GM19023 (cell line): Measurements from ENCODE around the gene HPSE.

ENCODE experiments used
- ATAC-seq: cut with Tn5 transposase; IDR thresholded peaks from one replicate; pipeline ENCODE4 v1.9.1; 2021; ENCODE audit warnings: mild to moderate bottlenecking, moderate library complexity; ENCODE audit not compliant: unreplicated experiment

HPSE gene

DNA sequence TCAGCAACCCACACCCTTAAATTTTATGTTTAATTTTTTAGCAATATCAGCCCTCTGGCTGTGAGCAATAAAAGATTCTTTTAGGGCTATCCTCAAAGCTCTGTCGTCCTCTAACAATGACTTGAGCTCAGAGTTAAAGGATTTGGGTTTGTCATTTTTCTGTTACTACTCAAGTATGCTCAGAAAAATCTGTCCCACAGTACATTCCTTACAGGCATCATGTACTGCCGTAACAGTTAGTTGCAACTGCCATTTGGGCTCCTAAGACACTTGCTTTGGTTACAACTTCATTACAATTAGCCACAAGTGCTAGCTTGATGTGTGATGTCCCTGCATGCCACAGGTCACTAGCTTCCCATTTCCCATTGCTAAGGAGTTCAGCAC, 83.2 kb downstream of the HPSE start:
- ATAC-seq = no peak

DNA sequence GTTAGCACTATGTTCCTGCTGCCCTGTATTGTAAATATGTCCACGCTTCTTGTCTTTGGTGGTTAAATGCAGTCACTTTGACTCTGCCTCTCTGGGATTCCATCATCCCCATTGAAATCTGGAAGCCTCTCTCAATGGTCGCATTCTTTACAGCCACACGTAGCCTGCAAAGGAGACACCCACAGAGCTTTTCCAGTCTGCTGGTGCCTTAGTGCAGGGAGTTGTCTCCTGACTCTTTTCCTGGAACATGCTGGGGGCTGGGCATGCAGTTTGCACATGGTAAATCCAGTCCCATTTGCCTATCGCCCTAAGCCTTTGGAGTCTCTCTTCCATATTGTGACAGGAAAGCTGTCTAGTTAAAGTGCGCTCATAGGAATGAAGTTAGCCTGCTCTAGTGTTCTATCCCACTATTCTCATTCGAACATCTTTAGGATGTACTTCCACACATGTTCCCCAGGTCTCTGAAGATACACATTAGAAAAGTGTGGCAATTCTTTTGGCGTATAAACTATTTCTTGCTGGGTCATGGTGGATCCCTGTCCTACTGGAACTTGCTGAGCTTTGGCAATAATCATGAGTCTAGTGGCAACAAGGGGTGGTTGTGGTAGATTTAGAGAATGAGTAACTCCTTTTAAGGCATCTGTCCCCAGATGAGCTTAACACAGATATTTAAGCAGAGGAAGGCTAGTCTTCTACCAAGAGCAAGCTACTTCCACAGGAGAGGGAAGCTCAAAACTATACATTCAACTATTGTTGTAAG, 83.8 kb downstream of the HPSE start:
- no peak for ATAC-seq

DNA sequence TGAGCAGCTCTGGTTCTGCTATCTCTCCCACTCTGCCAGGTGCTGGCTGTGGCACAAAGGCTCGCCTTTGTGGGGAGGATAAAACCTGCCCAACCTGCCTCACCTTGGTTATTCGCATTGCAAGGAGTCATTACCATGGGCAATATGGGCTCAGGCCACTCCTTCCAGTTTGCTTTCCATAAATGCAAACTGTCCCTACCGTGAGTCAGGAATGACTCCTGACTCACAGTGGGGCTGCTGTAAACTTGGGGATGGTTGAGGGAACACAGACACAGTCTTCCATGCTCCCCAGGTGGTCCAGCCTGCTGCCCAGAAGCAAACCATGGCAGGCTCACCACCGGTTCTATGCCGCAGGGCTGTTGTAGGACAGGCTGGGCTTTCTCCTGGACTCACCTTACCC, 86.2 kb downstream of the HPSE start:
- ATAC-seq = no peak

DNA sequence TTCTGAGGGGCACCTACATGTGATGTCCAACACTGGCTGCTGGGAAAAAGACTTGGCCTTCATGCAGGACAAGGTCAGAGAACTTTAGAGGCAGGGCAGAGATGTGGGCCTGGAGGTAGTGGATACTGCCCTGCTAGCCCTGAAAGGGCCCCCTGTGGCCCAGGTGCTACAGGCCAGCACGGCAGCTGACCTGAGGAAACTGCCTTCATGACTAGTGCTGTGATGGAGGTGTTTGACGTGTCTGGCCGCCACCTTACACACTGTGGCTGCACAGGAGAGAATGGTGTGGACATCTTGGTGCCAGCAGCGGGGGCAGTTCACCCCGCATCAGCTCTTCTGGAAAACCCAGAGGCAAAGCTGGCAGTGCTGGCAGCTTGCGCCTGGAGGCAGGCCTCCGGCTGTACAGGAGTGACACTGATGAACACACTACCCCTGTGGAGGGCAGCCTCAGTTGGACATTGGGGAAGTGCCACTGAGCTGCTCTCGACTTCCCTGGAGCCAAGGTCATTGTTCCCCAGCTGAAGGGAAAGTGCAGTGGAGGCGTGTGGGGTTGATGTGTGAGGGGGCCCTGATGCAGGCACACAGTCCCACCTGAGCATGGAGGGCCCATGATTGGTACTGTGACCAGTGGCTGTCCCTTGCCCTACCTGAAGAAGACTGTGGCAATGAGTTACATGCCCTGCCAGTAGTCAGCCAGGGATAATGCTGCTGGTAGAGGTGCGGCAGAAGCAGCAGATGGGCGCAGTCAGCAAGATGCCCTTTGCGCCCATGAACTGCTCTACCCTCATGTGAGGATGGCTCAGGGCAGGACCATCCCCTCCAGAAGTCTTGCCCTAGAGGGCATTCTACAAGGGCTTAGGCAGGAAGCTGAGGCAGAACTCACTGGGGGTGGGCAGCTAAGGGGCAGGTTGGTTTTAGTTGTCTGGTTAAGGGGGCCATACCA, 87.0 kb downstream of the HPSE start:
- ATAC-seq = no peak
